NCI-H1694 treated with DMSO at 0.1 percent for 48 hours (cell line): ENCODE data around the gene DSCAM.

Experiments used
- DNase-seq: peaks from one replicate; lab custom pipeline; 2025; lab: John Stamatoyannopoulos, UW

DSCAM gene

GRCh38 chr21:39984286-39984991 lies 862.5 kb downstream of the DSCAM start:
- no peak for DNase-seq

GRCh38 chr21:39980241-39980820 lies 866.6 kb downstream of the DSCAM start:
- DNase-seq = no peak

- DNase-seq = no peak
Observed at GRCh38 chr21:39979321-39979720, 867.6 kb downstream of the DSCAM start.

- no peak for DNase-seq
Observed at GRCh38 chr21:39976800-39977199, 870.2 kb downstream of the DSCAM start.

GRCh38 chr21:39972976-39973770 lies 873.8 kb downstream of the DSCAM start:
- DNase-seq = no peak

- no peak for DNase-seq
Observed at GRCh38 chr21:39972471-39972870, 874.5 kb downstream of the DSCAM start.

GRCh38 chr21:39971956-39972355 lies 875.0 kb downstream of the DSCAM start:
- DNase-seq = no peak

- DNase-seq = no peak
Observed at GRCh38 chr21:39969691-39970364, 877.1 kb downstream of the DSCAM start.

- no peak for DNase-seq
Observed at GRCh38 chr21:39968010-39968409, 878.9 kb downstream of the DSCAM start.

- no peak for DNase-seq
Observed at GRCh38 chr21:39966786-39967185, 880.2 kb downstream of the DSCAM start.

GRCh38 chr21:39965026-39965425 lies 881.9 kb downstream of the DSCAM start:
- no peak for DNase-seq

- DNase-seq = no peak
Observed at GRCh38 chr21:39961251-39961650, 885.7 kb downstream of the DSCAM start.
